Measurements from ENCODE around the gene CRMP1.

CRMP1 gene

DNA sequence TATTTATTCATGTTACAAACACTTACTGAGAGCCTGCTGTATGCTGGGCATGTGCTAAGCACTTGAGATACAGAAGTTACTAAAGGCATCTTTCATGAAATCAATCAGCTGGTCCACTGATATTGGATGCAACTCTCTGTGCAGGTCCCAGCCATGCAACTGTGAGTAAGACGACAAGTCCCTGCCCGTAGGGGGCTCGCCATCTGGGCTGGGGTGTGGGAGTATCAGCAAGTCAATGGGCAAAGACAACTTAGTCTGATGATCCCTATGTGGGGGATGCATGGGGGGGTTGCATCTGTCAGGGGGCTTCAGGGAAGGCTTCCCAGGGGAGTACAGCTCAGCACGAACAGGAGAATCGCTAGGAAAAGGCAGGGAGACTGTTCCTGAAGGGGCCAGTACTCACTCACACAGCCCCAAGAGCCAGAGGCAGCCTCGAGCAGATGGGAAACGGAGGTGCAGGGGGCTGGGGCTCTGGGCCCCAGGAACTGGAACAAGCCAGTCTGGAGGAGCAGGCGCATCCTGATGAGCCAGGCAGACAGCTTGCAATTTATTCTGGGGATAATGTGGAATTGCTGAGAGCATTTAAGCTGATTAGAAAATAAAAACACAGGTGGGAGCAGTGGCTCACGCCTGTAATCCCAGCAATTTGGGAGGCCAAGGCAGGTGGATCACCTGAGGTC, 40.2 kb downstream of the CRMP1 start:
- CTCF ChIA-PET = no interaction called here

DNA sequence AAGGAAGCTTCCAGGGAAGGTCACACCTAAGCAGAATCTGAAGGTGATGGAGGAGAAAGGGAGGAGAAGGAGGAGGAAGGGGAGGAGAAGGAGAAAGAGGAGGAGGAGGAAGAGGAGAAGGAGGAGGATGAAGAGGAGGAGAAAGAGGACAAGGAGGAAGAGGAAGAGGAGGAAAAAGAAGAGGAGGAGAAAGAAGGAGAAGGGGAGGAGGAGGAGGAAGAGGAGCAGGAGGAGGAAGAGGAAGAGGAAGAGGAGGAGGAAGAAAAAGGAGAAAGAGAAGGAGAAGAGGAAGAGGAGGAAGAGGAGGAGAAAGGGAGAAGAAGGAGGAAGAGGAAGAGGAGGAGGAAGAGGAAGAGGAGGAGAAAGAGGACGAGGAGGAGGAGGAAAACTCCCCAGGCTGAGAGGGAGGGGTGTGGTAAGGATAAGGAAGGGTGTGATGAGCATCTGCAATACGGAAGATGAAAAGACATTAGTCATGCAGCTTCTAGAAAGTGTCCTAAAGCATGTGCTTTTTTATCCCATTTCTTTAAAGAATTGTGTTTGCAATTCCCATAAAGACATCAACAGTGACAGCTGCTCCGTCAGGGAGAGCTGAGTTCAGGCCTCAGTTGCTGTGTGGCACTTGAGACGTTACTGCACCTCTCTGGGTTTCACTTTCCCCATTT, 41.1 kb downstream of the CRMP1 start:
- POLR2A ChIA-PET = no interaction called here
- no peak for DNase-seq (ENCODE audit: extremely low spot score)
- CTCF ChIA-PET = no interaction called here
- TF ChIP-seq ELF4 (IDR thresholded peaks at IDR 0.05) = no peak
- no peak for TF ChIP-seq BHLHE40 (IDR thresholded peaks at IDR 0.05; ENCODE audit: borderline replicate concordance)
- no peak for TF ChIP-seq NFRKB (IDR thresholded peaks at IDR 0.05)
- no peak for TF ChIP-seq HDGF (IDR thresholded peaks at IDR 0.05; ENCODE audit: borderline replicate concordance)
- TF ChIP-seq ARNT (IDR thresholded peaks at IDR 0.05) = no peak
- no peak for TF ChIP-seq LEF1 (IDR thresholded peaks at IDR 0.05; ENCODE audit: borderline replicate concordance)
- no peak for TF ChIP-seq SP1 (IDR thresholded peaks at IDR 0.05)
- TF ChIP-seq TARDBP (IDR thresholded peaks at IDR 0.05) = no peak
- TF ChIP-seq L3MBTL2 (conservative IDR thresholded peaks at IDR 0.05) = no peak
- TF ChIP-seq ZNF384 (IDR thresholded peaks at IDR 0.05) = no peak
- TF ChIP-seq, protein P1, sequence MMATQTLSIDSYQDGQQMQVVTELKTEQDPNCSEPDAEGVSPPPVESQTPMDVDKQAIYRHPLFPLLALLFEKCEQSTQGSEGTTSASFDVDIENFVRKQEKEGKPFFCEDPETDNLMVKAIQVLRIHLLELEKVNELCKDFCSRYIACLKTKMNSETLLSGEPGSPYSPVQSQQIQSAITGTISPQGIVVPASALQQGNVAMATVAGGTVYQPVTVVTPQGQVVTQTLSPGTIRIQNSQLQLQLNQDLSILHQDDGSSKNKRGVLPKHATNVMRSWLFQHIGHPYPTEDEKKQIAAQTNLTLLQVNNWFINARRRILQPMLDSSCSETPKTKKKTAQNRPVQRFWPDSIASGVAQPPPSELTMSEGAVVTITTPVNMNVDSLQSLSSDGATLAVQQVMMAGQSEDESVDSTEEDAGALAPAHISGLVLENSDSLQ (IDR thresholded peaks at IDR 0.05) = no peak
- no peak for TF ChIP-seq FOXA1 (IDR thresholded peaks at IDR 0.05)
- TF ChIP-seq FOXK2 (IDR thresholded peaks at IDR 0.05) = no peak
- no peak for TF ChIP-seq CTBP1 (IDR thresholded peaks at IDR 0.05; ENCODE audit: borderline replicate concordance)
- TF ChIP-seq FOXM1 (IDR thresholded peaks at IDR 0.05; ENCODE audit: borderline replicate concordance) = no peak
- no peak for TF ChIP-seq SUZ12 (IDR thresholded peaks at IDR 0.05)

More for the DNA sequence above, 40.2 kb downstream of the CRMP1 start:
- POLR2A ChIA-PET = no interaction called here
- TF ChIP-seq ARNT (IDR thresholded peaks at IDR 0.05) = no peak
- no peak for TF ChIP-seq L3MBTL2 (conservative IDR thresholded peaks at IDR 0.05)
- TF ChIP-seq TARDBP (IDR thresholded peaks at IDR 0.05) = no peak
- TF ChIP-seq LEF1 (IDR thresholded peaks at IDR 0.05; ENCODE audit: borderline replicate concordance) = no peak
- TF ChIP-seq SP1 (IDR thresholded peaks at IDR 0.05) = no peak
- DNase-seq (ENCODE audit: extremely low spot score) = no peak

GRCh38 chr4:5845035-5845905, 47.6 kb downstream of the CRMP1 start:
- no peak for DNase-seq (ENCODE audit: extremely low spot score)
- TF ChIP-seq ZNF384 (IDR thresholded peaks at IDR 0.05) = no peak
- TF ChIP-seq FOXA1 (IDR thresholded peaks at IDR 0.05) = no peak
- TF ChIP-seq SP1 (IDR thresholded peaks at IDR 0.05) = no peak
- TF ChIP-seq FOXM1 (IDR thresholded peaks at IDR 0.05; ENCODE audit: borderline replicate concordance) = no peak
- TF ChIP-seq HDGF (IDR thresholded peaks at IDR 0.05; ENCODE audit: borderline replicate concordance) = no peak
- no peak for TF ChIP-seq LEF1 (IDR thresholded peaks at IDR 0.05; ENCODE audit: borderline replicate concordance)
- TF ChIP-seq BHLHE40 (IDR thresholded peaks at IDR 0.05; ENCODE audit: borderline replicate concordance) = no peak
- no peak for TF ChIP-seq ARNT (IDR thresholded peaks at IDR 0.05)
- CTCF ChIA-PET = interaction anchor here (0.6 kb wide), 1 partner anchor 632 kb away, joined by 5 read pairs; no protein-coding TSS in a partner anchor
- POLR2A ChIA-PET = no interaction called here

GRCh38 chr4:5843573-5844530, 49.0 kb downstream of the CRMP1 start:
- ChIA-PET CTCF (no interaction called here), POLR2A (no interaction called here)
- DNase-seq (ENCODE audit: extremely low spot score) = no peak
- TF ChIP-seq LEF1 (IDR thresholded peaks at IDR 0.05; ENCODE audit: borderline replicate concordance) (no peak), FOXK2 (IDR thresholded peaks at IDR 0.05) (no peak), BHLHE40 (IDR thresholded peaks at IDR 0.05; ENCODE audit: borderline replicate concordance) (no peak), TARDBP (IDR thresholded peaks at IDR 0.05) (no peak), CTBP1 (IDR thresholded peaks at IDR 0.05; ENCODE audit: borderline replicate concordance) (no peak), SUZ12 (IDR thresholded peaks at IDR 0.05) (no peak), ARNT (IDR thresholded peaks at IDR 0.05) (no peak), FOXA1 (IDR thresholded peaks at IDR 0.05) (no peak), L3MBTL2 (conservative IDR thresholded peaks at IDR 0.05) (no peak), SP1 (IDR thresholded peaks at IDR 0.05) (no peak), ELF4 (IDR thresholded peaks at IDR 0.05) (no peak), NFRKB (IDR thresholded peaks at IDR 0.05) (no peak)
- TF ChIP-seq, protein P1 (IDR thresholded peaks at IDR 0.05) = no peak

GRCh38 chr4:5842456-5842855, 50.4 kb downstream of the CRMP1 start:
- DNase-seq (ENCODE audit: extremely low spot score) = no peak
- ChIA-PET POLR2A (no interaction called here), CTCF (no interaction called here)
- TF ChIP-seq L3MBTL2 (conservative IDR thresholded peaks at IDR 0.05) (no peak), ELF4 (IDR thresholded peaks at IDR 0.05) (no peak), HDGF (IDR thresholded peaks at IDR 0.05; ENCODE audit: borderline replicate concordance) (no peak)

Data from HEK293T (cell line).